ENCODE measurements around the gene DEPDC1B.
"Not testable (repeated sequence)": the region's sequence is repeated elsewhere in the genome, so short reads cannot be mapped to it uniquely, and the experiment has no call there.

The DEPDC1B gene

GRCh38 chr5:60640901-60641300 lies 59.1 kb downstream of the DEPDC1B start:
- no peak for DNase-seq

- no peak for DNase-seq
These were observed 60.4 kb downstream of the DEPDC1B start for GRCh38 chr5:60639544-60639943.

GRCh38 chr5:60638300-60638699 lies 61.7 kb downstream of the DEPDC1B start:
- DNase-seq, result no peak

GRCh38 chr5:60636644-60637043 lies 63.3 kb downstream of the DEPDC1B start:
- no peak for DNase-seq

GRCh38 chr5:60636001-60636400 lies 64.0 kb downstream of the DEPDC1B start:
- no peak for DNase-seq

GRCh38 chr5:60634051-60634450 lies 65.9 kb downstream of the DEPDC1B start:
- no peak for DNase-seq

GRCh38 chr5:60633341-60633740 lies 66.6 kb downstream of the DEPDC1B start:
- DNase-seq, result no peak

GRCh38 chr5:60632153-60632552 lies 67.8 kb downstream of the DEPDC1B start:
- no peak for DNase-seq

GRCh38 chr5:60630836-60631235 lies 69.1 kb downstream of the DEPDC1B start:
- no peak for DNase-seq

- no peak for DNase-seq
These were observed 69.8 kb downstream of the DEPDC1B start for GRCh38 chr5:60630179-60630578.

- not testable (repeated sequence) for DNase-seq
These were observed 75.1 kb downstream of the DEPDC1B start for GRCh38 chr5:60624875-60625274.

- DNase-seq, result not testable (repeated sequence)
These were observed 79.2 kb downstream of the DEPDC1B start for GRCh38 chr5:60620752-60621151.

GRCh38 chr5:60613826-60614225 lies 86.1 kb downstream of the DEPDC1B start:
- no peak for DNase-seq

- DNase-seq, result no peak
These were observed 88.7 kb downstream of the DEPDC1B start for GRCh38 chr5:60611099-60611740.

- no peak for DNase-seq
These were observed 95.2 kb downstream of the DEPDC1B start for GRCh38 chr5:60604771-60605170.

- no peak for DNase-seq
These were observed 101.5 kb downstream of the DEPDC1B start for GRCh38 chr5:60598424-60598823.

GRCh38 chr5:60597572-60598320 lies 102.2 kb downstream of the DEPDC1B start:
- DNase-seq, result peak in 1 of 2 donors; percentile 26

- DNase-seq, result no peak
These were observed 105.1 kb downstream of the DEPDC1B start for GRCh38 chr5:60594715-60595477.

- DNase-seq, result no peak
These were observed 109.8 kb downstream of the DEPDC1B start for GRCh38 chr5:60590172-60590571.

GRCh38 chr5:60587312-60587711 lies 112.7 kb downstream of the DEPDC1B start:
- not testable (repeated sequence) for DNase-seq

GRCh38 chr5:60586307-60586901 lies 113.6 kb downstream of the DEPDC1B start:
- no peak for DNase-seq

GRCh38 chr5:60585618-60586017 lies 114.3 kb downstream of the DEPDC1B start:
- DNase-seq, result no peak

- no peak for DNase-seq
These were observed 115.7 kb downstream of the DEPDC1B start for GRCh38 chr5:60584304-60584703.
